HepG2 (cell line): ENCODE measurements around the gene DCTN3. TPM values are rescaled to one million over a fixed set of nuclear protein-coding genes. Genes with fewer than 3 reads are reported as not detected.

Experiments used
- ATAC-seq: fragments of 200-7000 bp; cut with Tn5 transposase; 3 replicates; pipeline ENCODE4 v1.9.1; 2020; ENCODE audit warnings: mild to moderate bottlenecking, moderate library complexity
- BruUV-seq: library from RNA; stranded (reverse); fragments of 400-500 nt; replicated peaks from 2 replicates; lab custom pipeline; 2021; lab: Mats Ljungman, UMichigan
- CTCF ChIA-PET: fragments of 300-600 bp; formaldehyde crosslinking; extraction: SDS; loops from one replicate; lab custom pipeline; 2021; ENCODE audit warnings: low total read pairs, inconsistent platforms, low intra/inter-chr PET ratio; lab: Yijun Ruan, JAX
- POLR2A ChIA-PET: fragments of 350-600 bp; sonication (Branson Sonifier 250); formaldehyde crosslinking; loops from one replicate; lab custom pipeline; 2020; ENCODE audit warnings: antibody characterized with exemption, inconsistent platforms; lab: Yijun Ruan, JAX
- DNase-seq: peaks from one replicate; pipeline ENCODE4 v3.0.0-alpha.2; 2015; ENCODE audit warnings: low spot score
- FAIRE-seq: peaks from 3 replicates; lab custom pipeline; 2011; peaks lifted over from hg19 to GRCh38; lab: Jason Lieb, UNC
- H2AFZ ChIP-seq: one replicate; pipeline ENCODE4 v1.6.1; 2011; ENCODE audit warnings: low read length, inconsistent platforms
- H3K27ac ChIP-seq: fragments of 300-600 bp; 3 replicates; pipeline ENCODE4 v1.8.0; 2011; ENCODE audit warnings: mixed run types, mild to moderate bottlenecking, mixed read lengths, low read length, inconsistent platforms; ENCODE audit not compliant: insufficient read depth; ENCODE audit errors: extremely low read length
- H3K27me3 ChIP-seq, 2 experiments: fragments of 200-600 bp in 1 of 2; 2 replicates in 1 of 2; 3 replicates in 1 of 2; pipeline versions ENCODE4 v1.6.0 to v1.8.0; 2011; ENCODE audit warnings: low read length in 2 of 2, mild to moderate bottlenecking in 2 of 2, moderate library complexity in 2 of 2, inconsistent platforms in 1 of 2; ENCODE audit not compliant: insufficient read depth in 2 of 2, control insufficient read depth in 1 of 2
- H3K36me3 ChIP-seq, 2 experiments: fragments of 200-600 bp in 1 of 2; replicated peaks in 1 of 2; 2 replicates in 1 of 2; 3 replicates in 1 of 2; pipeline versions ENCODE4 v1.5.1 to v1.8.0; 2011; ENCODE audit warnings: low read length in 2 of 2, inconsistent platforms in 1 of 2; ENCODE audit not compliant: insufficient read depth in 2 of 2, control insufficient read depth in 1 of 2
- H3K4me1 ChIP-seq: 2 replicates; pipeline ENCODE4 v1.5.1; 2012; ENCODE audit warnings: low read length, inconsistent platforms; ENCODE audit not compliant: insufficient read depth
- H3K4me2 ChIP-seq: 2 replicates; pipeline ENCODE4 v1.6.0; 2011; ENCODE audit warnings: low read depth, low read length, inconsistent platforms
- H3K4me3 ChIP-seq, 3 experiments: fragments of 200-600 bp in 1 of 3; sonication (generic), shearing (Covaris generic) in 1 of 3; replicated peaks in 1 of 3; 2 replicates each; pipeline ENCODE4 v1.5.1; 2011 to 2016; ENCODE audit warnings: low read length in 3 of 3, inconsistent platforms in 2 of 3, low read depth in 2 of 3, mild to moderate bottlenecking in 2 of 3, control low read depth in 1 of 3, mixed read lengths in 1 of 3; ENCODE audit not compliant: insufficient read depth in 1 of 3
- H3K79me2 ChIP-seq: one replicate; pipeline ENCODE4 v1.6.1; 2011; ENCODE audit warnings: low read length, inconsistent platforms; ENCODE audit not compliant: insufficient read depth
- H3K9ac ChIP-seq: 2 replicates; pipeline ENCODE4 v1.6.0; 2011; ENCODE audit warnings: mild to moderate bottlenecking, low read depth, low read length, inconsistent platforms; ENCODE audit not compliant: insufficient read depth
- H3K9me3 ChIP-seq: 2 replicates; pipeline ENCODE4 v1.5.1; 2012; ENCODE audit warnings: mild to moderate bottlenecking, low read length
- H4K20me1 ChIP-seq: 2 replicates; pipeline ENCODE4 v1.6.0; 2011; ENCODE audit warnings: inconsistent platforms, mild to moderate bottlenecking, low read length, moderate library complexity; ENCODE audit not compliant: insufficient read depth
- SNRNP70 ChIP-seq: fragments of 200-400 bp; formaldehyde crosslinking; IDR thresholded peaks from 2 replicates; pipeline ENCODE4 v1.6.1; 2017; ENCODE audit warnings: mild to moderate bottlenecking, low read depth, low read length, moderate library complexity
- ZNF547 ChIP-seq: sonication (generic); formaldehyde crosslinking; IDR thresholded peaks from 2 replicates; pipeline ENCODE4 v1.5.1; 2020; ENCODE audit warnings: mild to moderate bottlenecking, missing genetic modification reagents
- ZNF768 ChIP-seq: sonication (generic); formaldehyde crosslinking; IDR thresholded peaks from 2 replicates; pipeline ENCODE4 v1.4.0; 2020; ENCODE audit warnings: missing genetic modification reagents
- WGBS: methylation state at CpG from one replicate; pipeline ENCODE4 v1.1.6; 2017; ENCODE audit warnings: low lambda C conversion rate; 5-methylcytosine and 5-hydroxymethylcytosine counted together
- in situ Hi-C: cut with HindIII; loops from 2 replicates; pipeline ENCODE4 v1.10.0; 2017; ENCODE audit warnings: low pct_unique_long_range_greater_than_20kb; ENCODE audit not compliant: extremely low pct_ligation_motif_present
- intact Hi-C: fragments of 100-400 bp; cut with micrococcal nuclease; formaldehyde crosslinking; loops from one replicate; pipeline ENCODE4 v1.10.0; 2022; ENCODE audit not compliant: unreplicated experiment
- polyA plus RNA-seq, 8 experiments: library from polyadenylated mRNA; depleted of rRNA in 3 of 8; stranded (reverse) in 7 of 8; unstranded in 1 of 8; fragments of >200 nt; fragmentation: Illumina TruSeq in 4 of 8; extraction: Trizol in 4 of 8; gene quantifications; 2 replicates each; pipeline versions ENCODE4 v1.2.1 to v1.2.3, GENCODE V29; 2011 to 2016; ENCODE audit warnings: low read depth in 4 of 8, missing spikeins in 1 of 8, mixed read lengths in 1 of 8; ENCODE audit not compliant: insufficient read depth in 1 of 8
- total RNA-seq, 5 experiments: library from RNA; depleted of rRNA; stranded (reverse); fragments of >200 nt; fragmentation: Illumina TruSeq; extraction: Trizol; gene quantifications; 2 replicates each; pipeline ENCODE4 v1.2.3, GENCODE V29; 2016; ENCODE audit warnings: low read depth in 1 of 5
- TF ChIP-seq, protein P1 (sequence below), 2 experiments: IDR thresholded peaks; 2 replicates each; pipeline ENCODE4 v1.6.1; 2011 to 2012; ENCODE audit warnings: low read length in 2 of 2, borderline replicate concordance in 1 of 2, low read depth in 1 of 2, mild to moderate bottlenecking in 1 of 2, moderate library complexity in 1 of 2

Gene DCTN3
- total and polyA plus RNA-seq, 2 of the 13 experiments (the other 11 are each of a cell fraction or from before 2014, with no cell fraction given), result 27.4 to 34.5 TPM

DNA sequence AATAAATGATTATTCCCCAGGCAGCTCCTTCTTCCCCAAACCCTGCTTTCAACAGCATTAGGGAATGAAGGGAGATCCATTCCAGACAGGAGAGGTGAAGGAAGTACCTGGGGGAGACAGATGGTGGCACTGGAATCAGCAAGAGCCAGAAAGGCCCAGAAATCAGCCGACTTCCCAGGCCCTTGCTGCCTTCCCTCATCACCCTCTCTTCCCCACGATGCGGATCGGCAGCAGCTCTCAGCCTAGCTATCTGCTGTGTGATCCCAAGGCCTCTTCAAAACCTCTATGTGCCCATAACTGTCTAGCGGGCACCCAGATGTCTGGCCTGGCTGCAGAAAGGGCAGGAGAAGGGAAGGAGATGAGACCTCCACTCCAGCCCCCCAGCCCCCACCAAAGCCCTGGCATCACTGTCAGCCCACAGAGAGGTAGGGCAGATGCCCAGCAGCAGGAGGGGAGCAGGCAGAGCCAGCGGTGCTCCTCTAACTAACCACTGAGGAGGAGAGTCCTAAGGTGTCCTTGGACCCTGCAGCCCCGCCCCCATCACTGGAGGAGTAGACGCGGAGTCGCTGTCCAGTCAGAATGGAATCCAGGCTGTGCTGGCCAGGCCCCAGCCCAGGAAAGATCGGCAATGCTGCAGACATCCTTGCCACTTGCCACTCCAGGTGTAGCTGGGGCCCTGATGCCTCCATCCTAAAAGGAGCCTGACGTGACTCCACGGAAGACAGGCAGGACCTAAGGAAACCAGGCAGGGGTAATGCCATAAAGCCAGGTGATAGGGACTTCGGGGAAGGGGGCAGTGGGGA lies 43.5 kb downstream of the DCTN3 start:
- peaks cover 13 to 77% of the 10 kb centered on the region in 2 experiments for H3K27me3 ChIP-seq
- no peak for TF ChIP-seq SNRNP70
- 0 out of 2 replicates have a peak, but pooled peaks have one; percentile 14 for TF ChIP-seq ZNF768
- TF ChIP-seq, protein P1, sequence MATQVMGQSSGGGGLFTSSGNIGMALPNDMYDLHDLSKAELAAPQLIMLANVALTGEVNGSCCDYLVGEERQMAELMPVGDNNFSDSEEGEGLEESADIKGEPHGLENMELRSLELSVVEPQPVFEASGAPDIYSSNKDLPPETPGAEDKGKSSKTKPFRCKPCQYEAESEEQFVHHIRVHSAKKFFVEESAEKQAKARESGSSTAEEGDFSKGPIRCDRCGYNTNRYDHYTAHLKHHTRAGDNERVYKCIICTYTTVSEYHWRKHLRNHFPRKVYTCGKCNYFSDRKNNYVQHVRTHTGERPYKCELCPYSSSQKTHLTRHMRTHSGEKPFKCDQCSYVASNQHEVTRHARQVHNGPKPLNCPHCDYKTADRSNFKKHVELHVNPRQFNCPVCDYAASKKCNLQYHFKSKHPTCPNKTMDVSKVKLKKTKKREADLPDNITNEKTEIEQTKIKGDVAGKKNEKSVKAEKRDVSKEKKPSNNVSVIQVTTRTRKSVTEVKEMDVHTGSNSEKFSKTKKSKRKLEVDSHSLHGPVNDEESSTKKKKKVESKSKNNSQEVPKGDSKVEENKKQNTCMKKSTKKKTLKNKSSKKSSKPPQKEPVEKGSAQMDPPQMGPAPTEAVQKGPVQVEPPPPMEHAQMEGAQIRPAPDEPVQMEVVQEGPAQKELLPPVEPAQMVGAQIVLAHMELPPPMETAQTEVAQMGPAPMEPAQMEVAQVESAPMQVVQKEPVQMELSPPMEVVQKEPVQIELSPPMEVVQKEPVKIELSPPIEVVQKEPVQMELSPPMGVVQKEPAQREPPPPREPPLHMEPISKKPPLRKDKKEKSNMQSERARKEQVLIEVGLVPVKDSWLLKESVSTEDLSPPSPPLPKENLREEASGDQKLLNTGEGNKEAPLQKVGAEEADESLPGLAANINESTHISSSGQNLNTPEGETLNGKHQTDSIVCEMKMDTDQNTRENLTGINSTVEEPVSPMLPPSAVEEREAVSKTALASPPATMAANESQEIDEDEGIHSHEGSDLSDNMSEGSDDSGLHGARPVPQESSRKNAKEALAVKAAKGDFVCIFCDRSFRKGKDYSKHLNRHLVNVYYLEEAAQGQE (IDR thresholded peaks at IDR 0.05; ENCODE audit: borderline replicate concordance in 1 of 2, low read depth in 1 of 2, low read length in 2 of 2), result peak; percentile 4 to 59; a peak in 1 of 4 replicates
- TF ChIP-seq ZNF547 (CRISPR knock-in tag), result no peak
- no peak for FAIRE-seq

More for the DNA sequence above, 43.5 kb downstream of the DCTN3 start:
- Histone ChIP-seq H3K4me1 (no peaks in the 10 kb centered on the region), H2AFZ (no peak overlapping the region), H3K4me2 (no peak overlapping the region), H3K9me3 (no peaks in the 10 kb centered on the region), H3K4me3 (no peak overlapping the region), H3K27ac (no peak overlapping the region), H3K36me3 (no peaks in the 10 kb centered on the region), H3K79me2 (no peaks in the 10 kb centered on the region), H4K20me1 (no peaks in the 10 kb centered on the region), H3K9ac (no peak overlapping the region)
- POLR2A ChIA-PET, result no interaction called here
- in situ Hi-C loops, result no loop called here
- WGBS, result 10% methylated on average over 9 of the region's 14 CpGs
- CTCF ChIA-PET, result no interaction called here
- no TSS peak for BruUV-seq
- peak; percentile 55 for ATAC-seq
- no peak for DNase-seq
- intact Hi-C loops, result no loop called here
